Right atrium auricular region (tissue), 2 donors: ENCODE data around the gene UBXN10. TPM values are rescaled to one million over a fixed set of nuclear protein-coding genes. Genes with fewer than 3 reads are reported as not detected.

Source experiments
- DNase-seq: peaks from one replicate; pipeline ENCODE4 v3.0.0-alpha.2; 2019; ENCODE audit warnings: low spot score
- H3K27ac ChIP-seq, 2 donors: fragments of 200-600 bp; sonication (generic); 1 replicate in 1 of 2; 2 replicates in 1 of 2; pipeline ENCODE4 v1.5.1; 2016 to 2019
- H3K27me3 ChIP-seq, 2 donors: fragments of 200-600 bp; sonication (generic); one replicate each; pipeline versions ENCODE4 v1.5.1 to v1.6.0; 2017 to 2019
- H3K36me3 ChIP-seq: fragments of 200-600 bp; sonication (generic); one replicate; pipeline ENCODE4 v1.5.1; 2016
- H3K4me1 ChIP-seq, 2 donors: fragments of 200-600 bp; sonication (generic); one replicate each; pipeline versions ENCODE4 v1.5.1 to v1.6.0; 2017 to 2019
- H3K4me3 ChIP-seq, 2 donors: fragments of 200-600 bp; sonication (generic); 1 replicate in 1 of 2; 2 replicates in 1 of 2; pipeline ENCODE4 v1.5.1; 2017 to 2019; ENCODE audit warnings: mild to moderate bottlenecking in 1 of 2, moderate library complexity in 1 of 2
- H3K9me3 ChIP-seq, 2 donors: fragments of 200-600 bp; sonication (generic); one replicate each; pipeline ENCODE4 v1.5.1; 2019
- total RNA-seq, 2 donors: library from RNA; depleted of rRNA; stranded (reverse); fragments of >200 nt; gene quantifications; one replicate each; pipeline ENCODE4 v1.1.0, GENCODE V29; 2016
- TF ChIP-seq, protein P1 (sequence below), 2 donors: fragments of 200-600 bp; sonication (generic); IDR thresholded peaks; one replicate each; pipeline ENCODE4 v1.5.1; 2019; ENCODE audit warnings: antibody characterized with exemption in 2 of 2

The UBXN10 gene
- total RNA-seq, 2 donors from 2014 or later = 2.7 to 7.3 TPM

DNA sequence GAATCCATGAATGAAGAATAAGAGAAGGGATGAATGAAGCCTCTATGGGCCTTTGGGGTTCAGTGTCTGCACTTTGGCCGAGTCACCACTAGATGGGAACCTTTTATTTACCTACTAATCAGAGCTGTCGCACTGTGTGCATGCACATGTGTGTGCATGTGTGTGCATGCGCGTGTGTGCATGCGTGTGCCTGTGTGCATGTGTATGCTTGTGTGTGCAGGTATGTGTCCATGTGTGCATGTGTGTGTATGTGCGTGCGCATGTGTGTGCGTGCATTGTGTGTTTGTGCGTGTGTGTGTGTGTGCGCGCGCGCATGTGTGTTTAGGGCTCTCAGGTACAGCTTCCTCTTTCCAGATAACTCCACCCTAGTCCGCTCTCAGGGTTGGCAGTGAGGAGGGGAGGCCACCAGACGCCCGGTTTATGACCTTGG lies 20.4 kb upstream of the UBXN10 start:
- no peak overlapping the region for H3K27ac ChIP-seq
- TF ChIP-seq, protein P1, sequence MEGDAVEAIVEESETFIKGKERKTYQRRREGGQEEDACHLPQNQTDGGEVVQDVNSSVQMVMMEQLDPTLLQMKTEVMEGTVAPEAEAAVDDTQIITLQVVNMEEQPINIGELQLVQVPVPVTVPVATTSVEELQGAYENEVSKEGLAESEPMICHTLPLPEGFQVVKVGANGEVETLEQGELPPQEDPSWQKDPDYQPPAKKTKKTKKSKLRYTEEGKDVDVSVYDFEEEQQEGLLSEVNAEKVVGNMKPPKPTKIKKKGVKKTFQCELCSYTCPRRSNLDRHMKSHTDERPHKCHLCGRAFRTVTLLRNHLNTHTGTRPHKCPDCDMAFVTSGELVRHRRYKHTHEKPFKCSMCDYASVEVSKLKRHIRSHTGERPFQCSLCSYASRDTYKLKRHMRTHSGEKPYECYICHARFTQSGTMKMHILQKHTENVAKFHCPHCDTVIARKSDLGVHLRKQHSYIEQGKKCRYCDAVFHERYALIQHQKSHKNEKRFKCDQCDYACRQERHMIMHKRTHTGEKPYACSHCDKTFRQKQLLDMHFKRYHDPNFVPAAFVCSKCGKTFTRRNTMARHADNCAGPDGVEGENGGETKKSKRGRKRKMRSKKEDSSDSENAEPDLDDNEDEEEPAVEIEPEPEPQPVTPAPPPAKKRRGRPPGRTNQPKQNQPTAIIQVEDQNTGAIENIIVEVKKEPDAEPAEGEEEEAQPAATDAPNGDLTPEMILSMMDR (IDR thresholded peaks at IDR 0.05) = peak in 1 of 2 donors; percentile 39
- peaks cover 0 to 10% of the 10 kb centered on the region in 2 donors for H3K9me3 ChIP-seq
- H3K4me1 ChIP-seq = peaks cover 0 to 25% of the 10 kb centered on the region in 2 donors
- H3K36me3 ChIP-seq = no peaks in the 10 kb centered on the region
- no peak overlapping the region for H3K4me3 ChIP-seq
- H3K27me3 ChIP-seq = no peaks in the 10 kb centered on the region
- DNase-seq = no peak

DNA sequence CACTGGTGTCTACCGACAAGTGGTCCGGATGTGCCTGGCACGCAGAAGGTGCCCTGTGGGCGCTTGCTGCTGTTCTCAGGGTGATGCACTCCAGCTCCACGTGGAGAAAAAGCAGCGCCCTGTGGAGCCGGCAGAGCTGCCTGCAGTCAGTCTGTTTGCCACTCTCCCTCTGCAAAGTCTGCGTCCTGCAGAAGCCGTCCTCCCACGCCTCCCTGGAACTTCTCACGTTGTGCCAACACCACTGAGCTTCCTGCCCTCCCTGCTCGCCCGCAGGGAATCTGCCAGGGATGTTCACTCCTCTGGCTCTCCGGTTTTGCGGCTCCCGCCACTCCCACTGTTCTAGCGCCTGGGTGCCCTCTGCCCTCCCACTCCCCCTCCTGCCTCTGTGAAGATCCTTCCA lies 19.8 kb upstream of the UBXN10 start:
- DNase-seq = no peak
- TF ChIP-seq, protein P1 (IDR thresholded peaks at IDR 0.05) = no peak

DNA sequence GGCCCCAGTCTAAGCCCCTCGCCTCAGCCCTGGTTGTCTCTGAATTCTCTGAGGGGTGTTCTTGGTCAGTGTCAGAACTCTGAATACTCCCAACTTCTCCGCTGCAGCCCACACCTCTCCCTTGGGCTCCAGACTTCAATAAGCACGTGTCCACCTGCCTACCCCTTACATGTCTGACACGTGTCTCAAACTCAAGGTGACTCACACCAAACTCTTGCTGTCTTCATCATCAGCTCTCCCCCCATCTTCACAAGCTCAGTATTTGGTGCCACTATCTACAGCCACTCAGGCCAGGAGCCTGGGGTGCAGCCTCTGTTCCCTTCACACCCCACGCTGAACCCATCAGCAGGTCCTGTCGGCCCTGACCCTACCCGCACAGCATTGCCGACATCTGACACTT lies 18.8 kb upstream of the UBXN10 start:
- Histone ChIP-seq H3K9me3 (no peaks in the 10 kb centered on the region), H3K36me3 (no peaks in the 10 kb centered on the region), H3K27me3 (no peaks in the 10 kb centered on the region), H3K4me3 (no peak overlapping the region), H3K27ac (no peak overlapping the region), H3K4me1 (peaks cover 0 to 25% of the 10 kb centered on the region in 2 donors)
- TF ChIP-seq, protein P1 (IDR thresholded peaks at IDR 0.05) = no peak
- DNase-seq = no peak

More for the DNA sequence above, 19.8 kb upstream of the UBXN10 start:
- no peak overlapping the region for H3K27ac ChIP-seq
- peaks cover 0 to 25% of the 10 kb centered on the region in 2 donors for H3K4me1 ChIP-seq
- H3K27me3 ChIP-seq = no peaks in the 10 kb centered on the region
- H3K36me3 ChIP-seq = no peaks in the 10 kb centered on the region
- H3K4me3 ChIP-seq = no peak overlapping the region
- peaks cover 0 to 5% of the 10 kb centered on the region in 2 donors for H3K9me3 ChIP-seq

DNA sequence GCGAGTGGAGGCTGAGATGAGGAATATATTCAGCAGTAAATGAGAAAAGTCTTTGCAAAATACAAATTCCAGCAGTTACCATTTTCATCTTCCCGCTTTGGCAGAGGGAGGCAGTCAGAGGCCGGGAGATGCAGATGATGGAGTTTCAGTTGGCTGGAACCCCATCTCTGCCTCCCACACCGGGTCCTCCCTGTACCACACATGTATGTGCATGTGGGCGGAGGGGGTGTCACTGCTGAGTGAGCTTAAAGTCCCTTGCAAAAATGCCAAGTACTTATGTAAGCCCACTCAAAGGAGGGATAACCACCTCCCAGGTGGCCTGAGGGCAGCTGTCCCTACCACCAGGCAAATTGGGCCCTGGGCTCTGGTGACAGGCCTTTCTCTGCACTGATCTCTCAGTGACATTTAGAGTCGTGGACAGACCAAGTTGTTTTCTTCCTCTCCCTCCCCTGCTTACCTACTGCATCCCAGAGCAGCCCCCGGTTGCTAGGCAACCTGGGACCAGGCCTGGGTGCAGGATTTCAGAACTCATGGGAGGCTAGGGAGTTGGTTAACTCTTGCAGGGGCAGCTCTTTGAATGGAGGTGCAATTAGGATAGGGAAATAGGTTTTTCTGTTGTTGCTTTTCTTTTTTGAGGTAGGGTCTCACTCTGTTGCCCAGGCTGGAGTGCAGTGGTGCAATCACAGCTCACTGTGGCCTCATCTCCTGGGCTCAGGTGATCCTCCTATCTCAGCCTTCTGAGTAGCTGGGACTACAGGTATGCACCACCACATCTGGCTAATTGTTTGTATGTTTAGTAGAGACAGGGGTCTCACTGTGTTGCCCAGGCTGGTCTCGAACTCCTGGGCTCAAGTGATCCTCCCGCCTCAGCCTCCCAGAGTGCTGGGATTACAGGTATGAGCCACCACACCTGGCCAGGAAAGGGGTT lies 17.1 kb upstream of the UBXN10 start:
- Histone ChIP-seq H3K4me1 (peaks cover 0 to 25% of the 10 kb centered on the region in 2 donors), H3K4me3 (no peak overlapping the region), H3K36me3 (no peaks in the 10 kb centered on the region), H3K27me3 (no peaks in the 10 kb centered on the region), H3K9me3 (no peaks in the 10 kb centered on the region), H3K27ac (no peak overlapping the region)
- TF ChIP-seq, protein P1 (IDR thresholded peaks at IDR 0.05) = no peak
- no peak for DNase-seq

DNA sequence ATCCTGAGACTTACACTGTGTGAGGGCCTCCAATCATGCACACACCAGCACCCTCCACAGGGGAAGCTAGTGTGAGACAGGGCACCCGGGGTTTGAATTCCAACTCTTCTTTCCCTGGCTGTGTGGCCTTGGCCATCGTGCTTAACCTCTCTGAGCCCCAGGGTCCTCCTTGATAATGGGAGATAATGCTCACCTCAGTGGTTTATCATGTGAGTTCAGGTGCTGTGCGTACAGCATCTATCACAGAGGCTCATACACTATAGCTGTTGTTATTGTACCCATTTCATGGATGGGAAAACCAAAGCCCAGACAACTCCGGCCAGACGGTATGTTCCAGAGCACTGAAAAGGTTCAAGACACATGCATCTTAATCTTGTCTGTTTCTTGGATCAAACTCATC lies 16.0 kb upstream of the UBXN10 start:
- no peak overlapping the region for H3K4me3 ChIP-seq
- no peak for DNase-seq
- TF ChIP-seq, protein P1 (IDR thresholded peaks at IDR 0.05) = no peak
- H3K4me1 ChIP-seq = peaks cover 0 to 15% of the 10 kb centered on the region in 2 donors
- no peak overlapping the region for H3K27ac ChIP-seq
- H3K36me3 ChIP-seq = no peaks in the 10 kb centered on the region
- H3K9me3 ChIP-seq = no peaks in the 10 kb centered on the region
- H3K27me3 ChIP-seq = no peaks in the 10 kb centered on the region
